HEK293 (cell line): Measurements from ENCODE around the gene CPA4.

Source experiments
- EGR2 ChIP-seq: fragments of 450-650 bp; formaldehyde crosslinking; IDR thresholded peaks from 2 replicates; pipeline ENCODE4 v1.5.1; 2016; ENCODE audit warnings: low read depth, missing biosample characterization, missing genetic modification characterization
- HOXD13 ChIP-seq: sonication (generic); formaldehyde crosslinking; IDR thresholded peaks from 2 replicates; pipeline ENCODE4 v1.8.0; 2022; ENCODE audit warnings: missing genetic modification reagents, borderline replicate concordance
- KLF8 ChIP-seq: fragments of 450-650 bp; formaldehyde crosslinking; IDR thresholded peaks from 2 replicates; pipeline ENCODE4 v1.5.1; 2016; ENCODE audit warnings: missing biosample characterization, missing genetic modification characterization
- OVOL3 ChIP-seq: fragments of 450-650 bp; formaldehyde crosslinking; IDR thresholded peaks from 2 replicates; pipeline ENCODE4 v1.5.1; 2016; ENCODE audit warnings: missing biosample characterization, missing genetic modification characterization
- REPIN1 ChIP-seq: fragments of 450-650 bp; formaldehyde crosslinking; IDR thresholded peaks from 2 replicates; pipeline ENCODE4 v1.5.1; 2017; ENCODE audit warnings: missing biosample characterization, missing genetic modification characterization, low read depth
- TCF7L2 ChIP-seq: IDR thresholded peaks from 2 replicates; pipeline ENCODE4 v1.6.1; 2011; ENCODE audit warnings: low read depth, mild to moderate bottlenecking, inconsistent platforms, low read length, moderate library complexity, borderline replicate concordance
- ZIC2 ChIP-seq: fragments of 450-650 bp; formaldehyde crosslinking; IDR thresholded peaks from 2 replicates; pipeline ENCODE4 v1.5.1; 2016; ENCODE audit warnings: missing biosample characterization, missing genetic modification characterization
- ZNF146 ChIP-seq: fragments of 450-650 bp; formaldehyde crosslinking; IDR thresholded peaks from 2 replicates; pipeline ENCODE4 v1.5.1; 2016; ENCODE audit warnings: missing biosample characterization, missing genetic modification characterization
- ZNF175 ChIP-seq: fragments of 450-650 bp; formaldehyde crosslinking; IDR thresholded peaks from 2 replicates; pipeline ENCODE4 v1.5.1; 2016; ENCODE audit warnings: missing biosample characterization, missing genetic modification characterization
- ZNF239 ChIP-seq: fragments of 450-650 bp; formaldehyde crosslinking; IDR thresholded peaks from 2 replicates; pipeline ENCODE4 v1.5.1; 2016; ENCODE audit warnings: missing biosample characterization, missing genetic modification characterization
- ZNF354C ChIP-seq: fragments of 450-650 bp; formaldehyde crosslinking; IDR thresholded peaks from 2 replicates; pipeline ENCODE4 v1.5.1; 2016; ENCODE audit warnings: missing biosample characterization, missing genetic modification characterization, low read depth, borderline replicate concordance
- TF ChIP-seq, protein P1 (sequence below): fragments of 450-650 bp; formaldehyde crosslinking; IDR thresholded peaks from 2 replicates; pipeline ENCODE4 v1.5.1; 2016; ENCODE audit warnings: missing biosample characterization, missing genetic modification characterization

DNA sequence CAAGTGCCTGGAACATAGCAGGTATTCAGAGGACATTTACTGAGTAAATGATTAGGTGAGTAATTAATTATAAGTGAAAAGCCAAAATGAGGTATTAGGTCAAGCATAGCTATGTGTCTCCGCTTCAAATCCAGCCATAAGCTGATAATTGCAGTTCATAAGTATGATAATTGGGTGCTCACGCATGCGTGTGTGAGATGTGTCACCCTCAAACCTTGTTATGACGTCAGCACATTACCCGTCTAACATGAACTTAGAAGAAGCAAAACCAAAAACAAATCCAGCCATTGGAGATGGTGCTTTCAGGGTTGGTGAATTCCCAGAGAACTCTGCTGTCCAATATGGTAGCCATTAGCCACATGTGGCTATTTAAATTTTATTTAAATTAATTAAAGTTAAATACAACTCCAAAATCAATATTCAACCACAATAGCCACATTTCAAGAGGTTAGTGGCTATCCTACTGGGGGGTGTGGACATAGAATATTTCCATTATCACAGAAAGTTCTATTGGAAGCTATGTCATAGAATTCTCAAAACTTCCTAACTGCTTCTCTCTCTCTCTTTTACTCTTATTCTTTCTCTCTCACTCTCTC, 51.4 kb downstream of the CPA4 start, which contains the start of gene CPA5:
- TF ChIP-seq, protein P1, sequence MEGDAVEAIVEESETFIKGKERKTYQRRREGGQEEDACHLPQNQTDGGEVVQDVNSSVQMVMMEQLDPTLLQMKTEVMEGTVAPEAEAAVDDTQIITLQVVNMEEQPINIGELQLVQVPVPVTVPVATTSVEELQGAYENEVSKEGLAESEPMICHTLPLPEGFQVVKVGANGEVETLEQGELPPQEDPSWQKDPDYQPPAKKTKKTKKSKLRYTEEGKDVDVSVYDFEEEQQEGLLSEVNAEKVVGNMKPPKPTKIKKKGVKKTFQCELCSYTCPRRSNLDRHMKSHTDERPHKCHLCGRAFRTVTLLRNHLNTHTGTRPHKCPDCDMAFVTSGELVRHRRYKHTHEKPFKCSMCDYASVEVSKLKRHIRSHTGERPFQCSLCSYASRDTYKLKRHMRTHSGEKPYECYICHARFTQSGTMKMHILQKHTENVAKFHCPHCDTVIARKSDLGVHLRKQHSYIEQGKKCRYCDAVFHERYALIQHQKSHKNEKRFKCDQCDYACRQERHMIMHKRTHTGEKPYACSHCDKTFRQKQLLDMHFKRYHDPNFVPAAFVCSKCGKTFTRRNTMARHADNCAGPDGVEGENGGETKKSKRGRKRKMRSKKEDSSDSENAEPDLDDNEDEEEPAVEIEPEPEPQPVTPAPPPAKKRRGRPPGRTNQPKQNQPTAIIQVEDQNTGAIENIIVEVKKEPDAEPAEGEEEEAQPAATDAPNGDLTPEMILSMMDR: no peak
- TF ChIP-seq KLF8 (tag by site-specific recombination) (no peak), ZNF354C (tag by site-specific recombination) (no peak), EGR2 (tag by site-specific recombination) (no peak), ZNF146 (tag by site-specific recombination) (no peak), REPIN1 (no peak), TCF7L2 (no peak), ZNF175 (tag by site-specific recombination) (no peak), ZNF239 (tag by site-specific recombination) (no peak), HOXD13 (CRISPR knock-in tag) (no peak), OVOL3 (tag by site-specific recombination) (no peak), ZIC2 (no peak)
